ENCODE measurements around the gene ARRDC3. TPM values are rescaled to one million over a fixed set of nuclear protein-coding genes. Genes with fewer than 3 reads are reported as not detected.

The ARRDC3 gene
- total and polyA plus RNA-seq, 10 of the 15 experiments (the other 5 are each of a cell fraction or from before 2014, with no cell fraction given) = 2.3 to 14.0 (median 8.6) TPM

DNA sequence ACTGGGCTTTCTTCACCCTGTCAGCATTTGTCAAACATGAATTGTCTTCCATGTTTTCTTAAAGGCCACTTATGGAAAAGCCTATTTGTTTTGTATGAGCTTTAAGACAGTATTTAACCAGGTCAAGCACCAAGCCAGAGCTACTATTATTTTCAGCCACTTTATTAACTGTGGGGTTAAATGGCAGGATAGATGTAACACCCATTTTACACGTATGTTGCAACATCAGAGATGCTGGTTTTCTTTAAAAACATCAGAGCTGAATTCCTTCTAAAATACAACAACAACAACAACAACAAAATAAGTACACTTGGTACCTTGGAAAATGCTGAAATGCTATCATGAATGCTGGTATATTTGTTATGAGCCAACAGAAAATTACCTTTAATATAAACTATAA is 13.6 kb downstream of the ARRDC3 start:
- no peak for DNase-seq (ENCODE audit: low read depth, low spot score)
- H3K4me2 ChIP-seq (ENCODE audit: control insufficient read depth, insufficient read depth) = no peak overlapping the region
- POLR2A ChIA-PET = interaction anchor here (1.7 kb wide), 1 partner anchor 9 kb away, joined by 4 read pairs; no protein-coding TSS in a partner anchor
- H3K79me2 ChIP-seq (ENCODE audit: control insufficient read depth, insufficient read depth, low read length) = no peaks in the 10 kb centered on the region
- no peak for FAIRE-seq
- H3K9ac ChIP-seq (ENCODE audit: control insufficient read depth, insufficient read depth, low read length) = no peak overlapping the region
- H3K9me3 ChIP-seq (replicated peaks; ENCODE audit: control insufficient read depth, insufficient read depth, low read length) = no peaks in the 10 kb centered on the region
- TF ChIP-seq NFIC (IDR thresholded peaks at IDR 0.05; ENCODE audit: low read depth, low read length) (no peak), RELA (IDR thresholded peaks at IDR 0.05; ENCODE audit: borderline replicate concordance, partially characterized antibody) (no peak), EP300 (IDR thresholded peaks at IDR 0.05; ENCODE audit: borderline replicate concordance in 1 of 2, control insufficient read depth in 1 of 2, low read depth in 2 of 2, low read length in 2 of 2) (no peak), NBN (IDR thresholded peaks at IDR 0.05) (no peak), CHD1 (IDR thresholded peaks at IDR 0.05; ENCODE audit: low read depth, low read length) (no peak), ZBED1 (IDR thresholded peaks at IDR 0.05; ENCODE audit: borderline replicate concordance) (no peak), RUNX3 (IDR thresholded peaks at IDR 0.05; ENCODE audit: low read length) (no peak), SIN3A (IDR thresholded peaks at IDR 0.05; ENCODE audit: low read depth, low read length) (no peak)
- TF ChIP-seq, protein P1, sequence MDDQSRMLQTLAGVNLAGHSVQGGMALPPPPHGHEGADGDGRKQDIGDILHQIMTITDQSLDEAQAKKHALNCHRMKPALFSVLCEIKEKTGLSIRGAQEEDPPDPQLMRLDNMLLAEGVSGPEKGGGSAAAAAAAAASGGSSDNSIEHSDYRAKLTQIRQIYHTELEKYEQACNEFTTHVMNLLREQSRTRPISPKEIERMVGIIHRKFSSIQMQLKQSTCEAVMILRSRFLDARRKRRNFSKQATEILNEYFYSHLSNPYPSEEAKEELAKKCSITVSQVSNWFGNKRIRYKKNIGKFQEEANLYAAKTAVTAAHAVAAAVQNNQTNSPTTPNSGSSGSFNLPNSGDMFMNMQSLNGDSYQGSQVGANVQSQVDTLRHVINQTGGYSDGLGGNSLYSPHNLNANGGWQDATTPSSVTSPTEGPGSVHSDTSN (IDR thresholded peaks at IDR 0.05; ENCODE audit: insufficient replicate concordance, low read depth, low read length) = no peak
- TF ChIP-seq, protein P2, sequence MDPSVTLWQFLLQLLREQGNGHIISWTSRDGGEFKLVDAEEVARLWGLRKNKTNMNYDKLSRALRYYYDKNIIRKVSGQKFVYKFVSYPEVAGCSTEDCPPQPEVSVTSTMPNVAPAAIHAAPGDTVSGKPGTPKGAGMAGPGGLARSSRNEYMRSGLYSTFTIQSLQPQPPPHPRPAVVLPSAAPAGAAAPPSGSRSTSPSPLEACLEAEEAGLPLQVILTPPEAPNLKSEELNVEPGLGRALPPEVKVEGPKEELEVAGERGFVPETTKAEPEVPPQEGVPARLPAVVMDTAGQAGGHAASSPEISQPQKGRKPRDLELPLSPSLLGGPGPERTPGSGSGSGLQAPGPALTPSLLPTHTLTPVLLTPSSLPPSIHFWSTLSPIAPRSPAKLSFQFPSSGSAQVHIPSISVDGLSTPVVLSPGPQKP (IDR thresholded peaks at IDR 0.05; ENCODE audit: low read depth, low read length) = no peak
- TF ChIP-seq, protein P3, sequence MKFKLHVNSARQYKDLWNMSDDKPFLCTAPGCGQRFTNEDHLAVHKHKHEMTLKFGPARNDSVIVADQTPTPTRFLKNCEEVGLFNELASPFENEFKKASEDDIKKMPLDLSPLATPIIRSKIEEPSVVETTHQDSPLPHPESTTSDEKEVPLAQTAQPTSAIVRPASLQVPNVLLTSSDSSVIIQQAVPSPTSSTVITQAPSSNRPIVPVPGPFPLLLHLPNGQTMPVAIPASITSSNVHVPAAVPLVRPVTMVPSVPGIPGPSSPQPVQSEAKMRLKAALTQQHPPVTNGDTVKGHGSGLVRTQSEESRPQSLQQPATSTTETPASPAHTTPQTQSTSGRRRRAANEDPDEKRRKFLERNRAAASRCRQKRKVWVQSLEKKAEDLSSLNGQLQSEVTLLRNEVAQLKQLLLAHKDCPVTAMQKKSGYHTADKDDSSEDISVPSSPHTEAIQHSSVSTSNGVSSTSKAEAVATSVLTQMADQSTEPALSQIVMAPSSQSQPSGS (IDR thresholded peaks at IDR 0.05; ENCODE audit: low read length) = no peak
- no peaks in the 10 kb centered on the region for H3K4me1 ChIP-seq (ENCODE audit: control insufficient read depth, insufficient read depth, low read length)
- no peak overlapping the region for H3K4me3 ChIP-seq
- H3K27ac ChIP-seq (ENCODE audit: control insufficient read depth, insufficient read depth) = no peak overlapping the region
- CTCF ChIA-PET = interaction anchor here (0.5 to 4.5 kb wide), 4 partner anchors 16 to 924 kb away, joined by 3 to 39 read pairs (median 6); partner anchors contain the start of gene ARRDC3
- no peaks in the 10 kb centered on the region for H3K27me3 ChIP-seq (replicated peaks in 1 of 2; ENCODE audit: control insufficient read depth in 2 of 2, insufficient read depth in 2 of 2, low read length in 1 of 2)
- BruUV-seq (replicated peaks) = no TSS peak
- no peak overlapping the region for H2AFZ ChIP-seq (ENCODE audit: control insufficient read depth, low read depth, low read length)
- SMC1A ChIA-PET (ENCODE audit: uncharacterized antibody, unreplicated experiment) = interaction anchor here (1.1 to 4.5 kb wide), 3 partner anchors 9 to 15 kb away, joined by 3 to 32 read pairs (median 8); partner anchors contain the start of gene ARRDC3
- RAD21 ChIA-PET (ENCODE audit: unreplicated experiment) = interaction anchor here (1.1 kb wide), 1 partner anchor 15 kb away, joined by 7 read pairs; no protein-coding TSS in a partner anchor
- WGBS (ENCODE audit: insufficient coverage, insufficient replicate concordance, low lambda C conversion rate, missing lambda C conversion rate) = 100% methylated on average over 1 of the region's 1 CpG
- in situ Hi-C loops (cut with MboI) = no loop called here
- H4K20me1 ChIP-seq (ENCODE audit: control insufficient read depth, insufficient read depth) = no peaks in the 10 kb centered on the region
- ATAC-seq = no peak
- peaks cover 0 to 23% of the 10 kb centered on the region in 2 experiments for H3K36me3 ChIP-seq (ENCODE audit: control insufficient read depth in 2 of 2, insufficient read depth in 2 of 2, low read length in 1 of 2)
- intact Hi-C loops (cut with micrococcal nuclease; ENCODE audit: unreplicated experiment) = no loop called here
